ENCODE data around the gene FAM133A. TPM values are rescaled to one million over a fixed set of nuclear protein-coding genes. Genes with fewer than 3 reads are reported as not detected.

The FAM133A gene
- polyA plus RNA-seq, 3 donors, result not detected

DNA sequence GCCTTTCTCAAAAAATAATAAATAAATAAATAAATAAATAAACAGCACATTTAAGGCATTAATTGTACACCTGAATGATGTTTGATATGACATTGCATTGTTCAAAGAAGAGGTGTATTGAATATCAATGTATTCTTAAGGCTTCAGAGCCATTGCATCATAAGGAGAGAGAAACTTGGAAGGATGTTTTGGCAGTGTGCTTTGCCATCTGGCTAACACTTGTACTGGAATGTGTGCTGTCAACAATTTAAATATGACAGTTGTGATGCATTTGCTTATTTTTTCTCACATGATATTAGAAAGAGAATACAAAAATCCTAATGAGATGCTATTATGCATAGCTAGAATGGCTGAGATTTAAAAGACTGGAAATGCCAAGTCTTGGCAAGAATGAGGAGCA, 67.8 kb downstream of the FAM133A start:
- H3K4me1 Mint-ChIP-seq, result no peaks in the 10 kb centered on the region
- no peaks in the 10 kb centered on the region for H3K79me2 ChIP-seq (ENCODE audit: insufficient read depth, low read length)
- H3K27ac Mint-ChIP-seq, result no peak overlapping the region

GRCh38 chrX:93760163-93760562, 86.2 kb downstream of the FAM133A start:
- Histone ChIP-seq H3K36me3 (replicated peaks in 1 of 2; ENCODE audit: control insufficient read depth in 1 of 2, insufficient read depth in 2 of 2, low read length in 2 of 2) (no peaks in the 10 kb centered on the region), H3K4me3 (replicated peaks in 1 of 3; ENCODE audit: low read depth in 2 of 3, low read length in 3 of 3) (no peak overlapping the region), H3K27ac (ENCODE audit: low read depth in 1 of 2, low read length in 2 of 2) (no peak overlapping the region), H2AFZ (ENCODE audit: insufficient read depth, low read depth, low read length, poor library complexity, severe bottlenecking) (no peak overlapping the region), H3K27me3 (ENCODE audit: control insufficient read depth in 2 of 2, insufficient read depth in 2 of 2, low read length in 2 of 2) (no peaks in the 10 kb centered on the region), H3K79me2 (ENCODE audit: insufficient read depth, low read length) (no peaks in the 10 kb centered on the region), H3K9ac (ENCODE audit: insufficient read depth, low read length, poor library complexity, severe bottlenecking) (no peak overlapping the region), H3K4me1 (ENCODE audit: control insufficient read depth in 1 of 2, insufficient read depth in 2 of 2, low read length in 2 of 2) (no peaks in the 10 kb centered on the region), H3K4me2 (replicated peaks; ENCODE audit: extremely low read depth, low read length, poor library complexity, severe bottlenecking) (no peak overlapping the region), H3K9me3 (replicated peaks in 1 of 2; ENCODE audit: control insufficient read depth in 1 of 2, insufficient read depth in 1 of 2, low read length in 2 of 2) (no peaks in the 10 kb centered on the region), H4K20me1 (ENCODE audit: insufficient read depth, low read length) (no peaks in the 10 kb centered on the region)
- Mint-ChIP-seq H3K9me3 (peaks cover 0 to 4% (median 1%) of the 10 kb centered on the region in 7 donors), H3K27ac (no peak overlapping the region), H3K36me3 (no peaks in the 10 kb centered on the region), H3K4me1 (no peaks in the 10 kb centered on the region), H3K27me3 (ENCODE audit: low read depth in 3 of 3) (no peaks in the 10 kb centered on the region), H3K4me3 (no peak overlapping the region)
- intact Hi-C loops (cut with micrococcal nuclease), result no loop called here
- TF ChIP-seq, protein P1, sequence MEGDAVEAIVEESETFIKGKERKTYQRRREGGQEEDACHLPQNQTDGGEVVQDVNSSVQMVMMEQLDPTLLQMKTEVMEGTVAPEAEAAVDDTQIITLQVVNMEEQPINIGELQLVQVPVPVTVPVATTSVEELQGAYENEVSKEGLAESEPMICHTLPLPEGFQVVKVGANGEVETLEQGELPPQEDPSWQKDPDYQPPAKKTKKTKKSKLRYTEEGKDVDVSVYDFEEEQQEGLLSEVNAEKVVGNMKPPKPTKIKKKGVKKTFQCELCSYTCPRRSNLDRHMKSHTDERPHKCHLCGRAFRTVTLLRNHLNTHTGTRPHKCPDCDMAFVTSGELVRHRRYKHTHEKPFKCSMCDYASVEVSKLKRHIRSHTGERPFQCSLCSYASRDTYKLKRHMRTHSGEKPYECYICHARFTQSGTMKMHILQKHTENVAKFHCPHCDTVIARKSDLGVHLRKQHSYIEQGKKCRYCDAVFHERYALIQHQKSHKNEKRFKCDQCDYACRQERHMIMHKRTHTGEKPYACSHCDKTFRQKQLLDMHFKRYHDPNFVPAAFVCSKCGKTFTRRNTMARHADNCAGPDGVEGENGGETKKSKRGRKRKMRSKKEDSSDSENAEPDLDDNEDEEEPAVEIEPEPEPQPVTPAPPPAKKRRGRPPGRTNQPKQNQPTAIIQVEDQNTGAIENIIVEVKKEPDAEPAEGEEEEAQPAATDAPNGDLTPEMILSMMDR (IDR thresholded peaks at IDR 0.05), result no peak
- DNase-seq, result no peak
- no CpG with 5 or more reads among the region's 5 CpGs for WGBS (ENCODE audit: insufficient coverage)

More for the DNA sequence above, 67.8 kb downstream of the FAM133A start:
- Mint-ChIP-seq H3K4me3 (no peak overlapping the region), H3K27me3 (ENCODE audit: low read depth in 3 of 3) (peaks cover 0 to 2% (median 0%) of the 10 kb centered on the region in 3 donors), H3K9me3 (peaks cover 0 to 6% (median 2%) of the 10 kb centered on the region in 7 donors), H3K36me3 (no peaks in the 10 kb centered on the region)
- H3K9me3 ChIP-seq (replicated peaks in 1 of 2; ENCODE audit: control insufficient read depth in 1 of 2, insufficient read depth in 1 of 2, low read length in 2 of 2), result no peaks in the 10 kb centered on the region
- intact Hi-C loops (cut with micrococcal nuclease), result no loop called here
- no peak for DNase-seq
- no peaks in the 10 kb centered on the region for H3K36me3 ChIP-seq (replicated peaks in 1 of 2; ENCODE audit: control insufficient read depth in 1 of 2, insufficient read depth in 2 of 2, low read length in 2 of 2)
- H3K9ac ChIP-seq (ENCODE audit: insufficient read depth, low read length, poor library complexity, severe bottlenecking), result no peak overlapping the region
- no peak overlapping the region for H3K4me2 ChIP-seq (replicated peaks; ENCODE audit: extremely low read depth, low read length, poor library complexity, severe bottlenecking)
- TF ChIP-seq, protein P1 (IDR thresholded peaks at IDR 0.05), result no peak
- H3K27ac ChIP-seq (ENCODE audit: low read depth in 1 of 2, low read length in 2 of 2), result no peak overlapping the region
- H3K4me3 ChIP-seq (replicated peaks in 1 of 3; ENCODE audit: low read depth in 2 of 3, low read length in 3 of 3), result no peak overlapping the region
- H4K20me1 ChIP-seq (ENCODE audit: insufficient read depth, low read length), result no peaks in the 10 kb centered on the region
- no peak overlapping the region for H2AFZ ChIP-seq (ENCODE audit: insufficient read depth, low read depth, low read length, poor library complexity, severe bottlenecking)
- H3K4me1 ChIP-seq (ENCODE audit: control insufficient read depth in 1 of 2, insufficient read depth in 2 of 2, low read length in 2 of 2), result no peaks in the 10 kb centered on the region
- H3K27me3 ChIP-seq (ENCODE audit: control insufficient read depth in 2 of 2, insufficient read depth in 2 of 2, low read length in 2 of 2), result no peaks in the 10 kb centered on the region

Other genes with a start within 250 kb of the FAM133A start
- not detected for gene NAP1L3, start 628 bp upstream of the FAM133A start, polyA plus RNA-seq